Fibroblast of villous mesenchyme (primary cell): Measurements from ENCODE around the gene FAM171A2. TPM values are rescaled to one million over a fixed set of nuclear protein-coding genes. Genes with fewer than 3 reads are reported as not detected.
A peak's percentile ranks its signal among the peaks of the same experiment; 100 is the strongest.
"Not testable (repeated sequence)": the region's sequence is repeated elsewhere in the genome, so short reads cannot be mapped to it uniquely, and the experiment has no call there.

Experiments used
- DNase-seq: peaks from one replicate; pipeline ENCODE4 v3.0.0-alpha.2; 2010; ENCODE audit warnings: low read depth
- H3K4me3 ChIP-seq: 2 replicates; pipeline ENCODE4 v1.5.1; 2011; ENCODE audit warnings: low read depth, mild to moderate bottlenecking, low read length
- total RNA-seq: library from RNA; depleted of rRNA; stranded (reverse); fragments of >200 nt; gene quantifications from 2 replicates; pipeline ENCODE4 v1.2.3, GENCODE V29; 2012
- TF ChIP-seq, protein P1 (sequence below): IDR thresholded peaks from 2 replicates; pipeline ENCODE4 v1.5.1; 2012; ENCODE audit warnings: low read depth, mild to moderate bottlenecking, low read length; ENCODE audit not compliant: insufficient read depth

Gene FAM171A2
- total RNA-seq, 1 donor = 0.86 TPM

DNA sequence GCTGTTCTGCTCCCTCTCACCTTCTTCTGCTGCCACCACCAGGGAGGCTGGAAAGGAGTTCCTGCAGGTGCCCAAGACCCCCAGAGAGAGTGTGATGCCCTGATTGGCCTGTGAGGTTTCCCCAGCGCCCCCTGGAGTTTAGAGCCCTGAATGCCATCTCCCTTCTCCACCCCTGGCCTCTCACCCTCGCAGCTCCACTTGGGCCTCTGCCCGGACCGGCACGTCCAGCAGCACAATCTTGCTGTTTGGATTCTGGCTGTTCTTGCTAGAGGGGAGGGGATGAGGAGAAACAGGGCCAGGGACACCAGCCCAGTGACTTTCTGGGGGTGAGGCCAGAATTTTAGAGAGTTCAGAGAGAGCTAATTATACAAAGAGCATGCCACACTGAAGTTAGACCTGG lies 12.5 kb upstream of the FAM171A2 start:
- TF ChIP-seq, protein P1, sequence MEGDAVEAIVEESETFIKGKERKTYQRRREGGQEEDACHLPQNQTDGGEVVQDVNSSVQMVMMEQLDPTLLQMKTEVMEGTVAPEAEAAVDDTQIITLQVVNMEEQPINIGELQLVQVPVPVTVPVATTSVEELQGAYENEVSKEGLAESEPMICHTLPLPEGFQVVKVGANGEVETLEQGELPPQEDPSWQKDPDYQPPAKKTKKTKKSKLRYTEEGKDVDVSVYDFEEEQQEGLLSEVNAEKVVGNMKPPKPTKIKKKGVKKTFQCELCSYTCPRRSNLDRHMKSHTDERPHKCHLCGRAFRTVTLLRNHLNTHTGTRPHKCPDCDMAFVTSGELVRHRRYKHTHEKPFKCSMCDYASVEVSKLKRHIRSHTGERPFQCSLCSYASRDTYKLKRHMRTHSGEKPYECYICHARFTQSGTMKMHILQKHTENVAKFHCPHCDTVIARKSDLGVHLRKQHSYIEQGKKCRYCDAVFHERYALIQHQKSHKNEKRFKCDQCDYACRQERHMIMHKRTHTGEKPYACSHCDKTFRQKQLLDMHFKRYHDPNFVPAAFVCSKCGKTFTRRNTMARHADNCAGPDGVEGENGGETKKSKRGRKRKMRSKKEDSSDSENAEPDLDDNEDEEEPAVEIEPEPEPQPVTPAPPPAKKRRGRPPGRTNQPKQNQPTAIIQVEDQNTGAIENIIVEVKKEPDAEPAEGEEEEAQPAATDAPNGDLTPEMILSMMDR = peak; percentile 57
- no peak overlapping the region for H3K4me3 ChIP-seq
- DNase-seq = no peak

DNA sequence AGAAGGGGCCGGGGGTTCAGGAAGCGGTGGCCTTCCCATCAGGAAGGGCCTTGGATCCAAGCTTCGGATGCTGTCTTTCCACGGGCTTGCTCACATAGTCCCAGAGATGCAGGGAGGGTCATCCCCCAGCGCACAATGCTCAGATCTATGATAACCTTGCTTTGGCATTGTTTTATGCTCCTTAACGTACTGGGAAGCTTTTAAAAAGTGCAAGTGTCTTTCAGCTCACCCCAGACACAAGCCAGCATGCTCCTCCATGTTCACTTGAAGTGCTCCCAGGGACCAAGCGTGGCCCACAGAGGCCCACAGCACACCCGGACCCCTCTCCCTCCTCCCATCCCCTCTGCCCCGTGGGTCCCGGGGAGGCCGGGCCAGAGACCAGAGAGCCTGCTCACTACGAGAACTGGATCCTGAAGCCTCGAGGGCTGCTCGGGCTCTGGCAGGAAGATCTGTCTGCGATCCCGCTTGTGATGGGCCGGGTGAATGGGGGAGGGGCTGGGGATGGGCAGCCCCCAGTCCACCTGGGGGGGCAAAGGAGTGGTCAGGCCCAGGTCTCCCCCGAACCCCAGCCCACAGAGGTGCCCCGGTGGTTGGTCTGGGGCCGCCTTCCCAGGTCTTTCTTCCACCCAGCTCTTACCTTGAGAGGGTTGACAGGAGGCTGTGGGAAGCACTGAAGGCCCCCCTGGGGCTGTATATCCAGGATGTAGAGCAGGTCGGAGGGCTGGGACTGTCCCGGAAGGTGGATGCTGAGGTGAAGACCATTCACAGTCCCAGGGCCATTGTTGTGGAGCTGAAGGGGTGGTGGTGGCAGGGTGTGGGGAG lies 11.8 kb upstream of the FAM171A2 start:
- no peak for DNase-seq
- TF ChIP-seq, protein P1 = no peak
- no peak overlapping the region for H3K4me3 ChIP-seq

DNA sequence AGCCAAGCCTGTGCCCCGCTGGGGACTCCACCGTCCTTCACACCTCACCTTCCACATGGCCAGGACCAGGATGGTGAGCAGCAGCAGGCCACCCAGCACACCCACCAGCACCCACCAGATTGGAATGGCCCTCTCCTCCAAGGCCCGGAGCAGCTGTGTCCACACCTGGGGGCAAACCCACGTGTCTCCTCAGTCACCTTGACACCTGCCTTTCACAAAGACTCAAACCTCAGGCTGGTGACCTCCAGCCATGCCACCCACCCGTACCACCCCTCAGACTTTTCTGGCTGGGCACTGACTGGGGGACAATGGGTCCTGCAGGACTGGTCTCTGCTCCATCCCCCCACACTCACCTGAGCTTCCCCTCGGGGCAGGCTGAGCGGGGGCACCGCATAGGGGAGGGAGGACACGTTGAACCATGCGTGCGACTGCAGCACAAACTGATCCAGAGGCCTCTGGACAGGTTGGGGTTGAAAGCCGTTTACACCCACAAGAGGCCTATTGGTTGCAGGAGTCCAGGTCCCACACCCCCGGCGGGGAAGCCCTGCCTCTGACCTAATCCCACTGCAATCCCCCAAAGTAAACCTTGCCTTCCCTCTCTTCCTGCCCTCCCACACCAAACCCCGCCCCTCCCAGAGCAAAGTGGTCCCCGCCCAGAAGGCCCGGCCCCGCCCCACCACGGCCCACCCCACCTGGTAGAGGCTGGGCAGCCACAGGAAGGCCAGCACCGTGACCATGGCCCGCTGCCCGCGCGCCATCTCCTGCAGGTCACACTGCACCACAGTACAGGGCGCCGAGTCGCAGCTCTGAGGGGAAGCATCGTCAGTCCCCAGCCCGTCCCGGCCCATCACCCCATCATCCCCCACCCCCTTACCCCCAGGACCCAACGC lies 10.9 kb upstream of the FAM171A2 start:
- no peak for DNase-seq
- H3K4me3 ChIP-seq = no peak overlapping the region
- TF ChIP-seq, protein P1 = no peak

DNA sequence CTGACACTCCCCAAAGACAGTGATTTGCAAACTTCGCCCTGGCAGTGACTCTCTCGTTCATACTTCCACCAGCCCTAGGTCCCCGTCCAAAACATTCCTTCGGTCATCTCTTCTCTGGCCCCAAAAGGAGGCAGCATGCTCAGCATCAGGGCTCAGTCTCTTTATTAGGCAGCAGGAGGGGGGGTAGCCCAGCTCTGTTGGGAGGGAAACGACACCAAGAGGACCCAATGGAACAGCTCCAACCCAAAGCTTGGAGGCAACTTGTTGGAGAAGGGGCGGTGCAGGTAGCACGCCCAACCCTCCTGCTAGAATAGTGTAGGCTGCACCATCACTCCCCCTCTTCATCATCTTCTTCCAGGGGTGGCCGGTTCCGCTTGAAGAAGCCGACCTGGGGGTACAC lies 8.4 kb upstream of the FAM171A2 start:
- H3K4me3 ChIP-seq = no peak overlapping the region
- TF ChIP-seq, protein P1 = no peak
- DNase-seq = no peak

DNA sequence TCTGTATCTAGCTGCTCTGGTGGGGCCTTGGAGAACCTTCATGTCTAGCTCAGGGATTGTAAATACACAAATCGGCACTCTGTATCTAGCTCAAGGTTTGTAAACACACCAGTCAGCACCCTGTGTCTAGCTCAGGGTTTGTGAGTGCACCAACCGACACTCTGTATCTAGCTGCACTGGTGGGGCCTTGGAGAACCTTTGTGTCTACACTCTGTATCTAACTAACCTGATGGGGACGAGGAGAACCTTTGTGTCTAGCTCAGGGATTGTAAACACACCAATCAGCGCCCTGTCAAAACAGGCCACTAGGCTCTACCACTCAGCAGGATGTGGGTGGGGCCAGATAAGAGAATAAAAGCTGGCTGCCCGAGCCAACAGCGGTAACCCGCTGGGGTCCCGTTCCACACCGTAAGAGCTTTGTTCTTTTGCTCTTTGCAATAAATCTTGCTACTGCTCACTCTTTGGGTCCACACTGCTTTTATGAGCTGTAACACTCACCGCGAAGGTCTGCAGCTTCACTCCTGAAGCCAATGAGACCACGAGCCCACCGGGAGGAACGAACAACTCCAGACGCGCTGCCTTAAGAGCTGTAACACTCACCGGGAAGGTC lies 5.9 kb upstream of the FAM171A2 start:
- not testable (repeated sequence) for H3K4me3 ChIP-seq, DNase-seq

DNA sequence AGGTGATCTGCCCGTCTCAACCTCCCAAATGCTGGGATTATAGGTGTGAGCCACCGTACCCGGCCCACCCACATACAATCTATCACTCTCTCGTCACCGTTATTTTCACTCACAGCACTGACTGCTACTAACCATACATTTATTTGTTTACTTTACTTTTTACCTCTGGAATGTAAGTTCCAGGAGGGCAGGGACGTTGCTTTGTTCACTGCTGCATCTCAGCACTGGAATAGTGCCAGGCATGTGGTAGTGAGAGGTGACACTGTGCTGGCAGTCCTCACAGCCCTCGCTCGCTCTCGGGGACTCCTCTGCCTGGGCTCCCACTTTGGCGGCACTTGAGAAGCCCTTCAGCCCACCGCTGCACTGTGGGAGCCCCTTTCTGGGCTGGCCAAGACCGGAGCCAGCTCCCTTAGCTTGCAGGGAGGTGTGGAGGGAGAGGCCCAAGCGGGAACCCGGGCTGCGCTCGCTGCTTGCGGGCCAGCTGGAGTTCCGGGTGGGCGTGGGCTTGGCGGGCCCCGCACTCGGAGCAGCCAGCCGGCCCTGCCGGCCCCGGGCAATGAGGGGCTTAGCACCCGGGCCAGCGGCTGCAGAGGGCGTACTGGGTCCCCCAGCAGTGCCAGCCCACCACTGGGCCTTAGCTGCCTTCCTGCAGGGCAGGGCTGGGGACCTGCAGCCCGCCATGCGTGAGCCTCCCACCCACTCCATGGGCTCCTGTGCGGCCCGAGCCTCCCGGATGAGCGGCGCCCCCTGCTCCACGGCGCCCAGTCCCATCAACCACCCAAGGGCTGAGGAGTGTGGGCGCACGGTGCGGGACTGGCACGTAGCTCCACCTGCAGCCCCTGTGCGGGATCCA lies 5.0 kb upstream of the FAM171A2 start:
- not testable (repeated sequence) for DNase-seq

DNA sequence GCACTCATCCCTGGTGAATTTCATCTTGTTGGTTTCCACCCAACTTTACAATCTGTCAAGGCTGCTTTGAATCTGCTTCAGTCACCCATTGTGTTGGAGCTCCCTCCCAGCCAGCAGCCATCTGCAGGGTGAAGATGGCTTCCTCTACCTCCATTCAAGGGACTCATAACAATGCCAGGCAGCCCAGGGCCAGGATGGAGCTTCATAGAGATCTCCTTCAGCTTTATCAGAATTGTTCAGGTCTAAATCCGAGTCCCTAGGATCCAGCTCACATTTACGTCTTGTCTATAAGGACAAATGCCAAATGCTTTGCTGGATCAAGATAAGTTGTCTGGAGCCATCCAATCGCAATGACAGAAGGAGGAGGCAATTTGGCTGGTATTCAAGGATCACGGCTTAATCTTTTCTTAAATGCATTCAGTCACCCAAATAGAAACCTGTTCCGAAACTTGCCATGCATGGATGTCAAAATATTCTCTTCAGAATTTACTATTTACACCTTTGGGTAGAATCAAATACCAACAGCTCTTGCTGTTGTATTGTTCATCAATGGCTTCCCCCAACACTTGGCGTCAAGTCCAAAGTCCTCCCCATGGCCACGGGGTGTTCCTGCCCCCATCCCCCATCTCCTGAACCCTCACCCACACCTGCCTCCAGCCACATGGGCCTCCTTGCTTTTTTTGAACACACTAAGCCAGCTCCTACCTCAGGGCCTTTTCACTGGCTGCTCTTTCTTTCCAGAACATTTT lies 3.8 kb upstream of the FAM171A2 start:
- TF ChIP-seq, protein P1 = no peak
- no peak for DNase-seq
- H3K4me3 ChIP-seq = no peak overlapping the region

More for the DNA sequence above, 5.0 kb upstream of the FAM171A2 start:
- not testable (repeated sequence) for H3K4me3 ChIP-seq

DNA sequence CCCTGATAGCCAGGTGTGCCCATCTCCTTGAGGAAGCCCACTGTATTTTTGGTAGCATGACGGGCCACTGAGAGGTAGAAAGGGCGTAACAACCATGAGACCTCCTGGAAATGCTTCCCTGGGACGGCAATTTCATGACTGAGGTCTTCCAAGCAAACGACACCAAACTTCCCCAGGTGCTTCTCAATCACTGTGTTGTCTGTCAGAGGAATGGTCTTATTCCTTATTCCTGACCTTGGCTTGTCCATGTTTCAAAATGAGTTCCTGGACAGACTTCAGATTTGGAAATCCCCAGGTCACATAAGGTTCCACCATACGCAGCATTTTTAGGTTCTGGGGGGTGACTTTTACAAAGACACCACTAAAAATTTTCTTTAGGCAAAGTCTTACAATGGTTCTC lies 1.4 kb upstream of the FAM171A2 start:
- DNase-seq, H3K4me3 ChIP-seq: not testable (repeated sequence)
